ENCODE results near the gene KBTBD4.
A peak's percentile ranks its signal among the peaks of the same experiment; 100 is the strongest.

Gene KBTBD4

GRCh38 chr11:47523490-47524225 lies 55.1 kb downstream of the KBTBD4 start:
- DNase-seq: peak; percentile 77
